ENCODE results near the gene NMNAT3. TPM values are rescaled to one million over a fixed set of nuclear protein-coding genes. Genes with fewer than 3 reads are reported as not detected.

NMNAT3 gene
- total RNA-seq, 1 experiment from 2014 or later, result 4.8 TPM

DNA sequence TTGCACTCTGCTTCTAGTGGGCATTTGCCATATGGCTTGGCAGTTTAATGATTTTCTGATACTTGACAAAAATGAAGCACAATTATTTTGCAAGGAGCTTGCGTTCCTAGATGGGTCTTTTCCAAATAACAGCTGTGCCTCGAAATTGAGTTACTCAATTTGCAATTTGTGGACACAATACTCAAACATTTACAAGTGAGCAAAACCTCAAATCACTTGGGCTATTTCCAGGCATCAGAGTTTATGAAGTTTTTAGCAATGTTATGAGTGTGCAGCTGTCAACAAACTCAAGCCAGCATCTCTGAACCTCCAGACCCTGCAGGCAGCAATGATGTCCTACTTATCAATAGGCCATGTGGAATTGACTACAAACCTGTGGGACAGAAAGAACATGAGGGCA lies 41.3 kb downstream of the NMNAT3 start:
- Histone ChIP-seq H3K4me2 (ENCODE audit: low read length) (no peak overlapping the region), H3K79me2 (ENCODE audit: low read length) (no peaks in the 10 kb centered on the region), H4K20me1 (ENCODE audit: low read length) (no peaks in the 10 kb centered on the region), H3K27ac (ENCODE audit: low read length) (no peak overlapping the region), H3K4me3 (ENCODE audit: low read length) (no peak overlapping the region), H3K9me2 (replicated peaks; ENCODE audit: low read length) (no peaks in the 10 kb centered on the region), H3K4me1 (ENCODE audit: insufficient read depth, low read length) (no peaks in the 10 kb centered on the region), H3K9ac (ENCODE audit: low read length) (no peak overlapping the region), H2AFZ (ENCODE audit: low read length) (no peak overlapping the region), H3K9me3 (ENCODE audit: low read length) (no peaks in the 10 kb centered on the region), H3K27me3 (ENCODE audit: low read length) (no peaks in the 10 kb centered on the region), H3K36me3 (ENCODE audit: low read depth, low read length) (no peaks in the 10 kb centered on the region), H3F3A (ENCODE audit: low read length, unreplicated experiment) (no peaks in the 10 kb centered on the region)
- intact Hi-C loops (cut with micrococcal nuclease), result no loop called here
- DNase-seq, result no peak
- ChIA-PET POLR2A (ENCODE audit: unreplicated experiment) (no interaction called here), CTCF (no interaction called here)
- no peak for ATAC-seq
- BruUV-seq (replicated peaks), result no TSS peak
- TF ChIP-seq EZH2phosphoT487 (IDR thresholded peaks at IDR 0.05; ENCODE audit: borderline replicate concordance, low read length), result no peak
- TF ChIP-seq, protein P1, sequence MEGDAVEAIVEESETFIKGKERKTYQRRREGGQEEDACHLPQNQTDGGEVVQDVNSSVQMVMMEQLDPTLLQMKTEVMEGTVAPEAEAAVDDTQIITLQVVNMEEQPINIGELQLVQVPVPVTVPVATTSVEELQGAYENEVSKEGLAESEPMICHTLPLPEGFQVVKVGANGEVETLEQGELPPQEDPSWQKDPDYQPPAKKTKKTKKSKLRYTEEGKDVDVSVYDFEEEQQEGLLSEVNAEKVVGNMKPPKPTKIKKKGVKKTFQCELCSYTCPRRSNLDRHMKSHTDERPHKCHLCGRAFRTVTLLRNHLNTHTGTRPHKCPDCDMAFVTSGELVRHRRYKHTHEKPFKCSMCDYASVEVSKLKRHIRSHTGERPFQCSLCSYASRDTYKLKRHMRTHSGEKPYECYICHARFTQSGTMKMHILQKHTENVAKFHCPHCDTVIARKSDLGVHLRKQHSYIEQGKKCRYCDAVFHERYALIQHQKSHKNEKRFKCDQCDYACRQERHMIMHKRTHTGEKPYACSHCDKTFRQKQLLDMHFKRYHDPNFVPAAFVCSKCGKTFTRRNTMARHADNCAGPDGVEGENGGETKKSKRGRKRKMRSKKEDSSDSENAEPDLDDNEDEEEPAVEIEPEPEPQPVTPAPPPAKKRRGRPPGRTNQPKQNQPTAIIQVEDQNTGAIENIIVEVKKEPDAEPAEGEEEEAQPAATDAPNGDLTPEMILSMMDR (conservative IDR thresholded peaks at IDR 0.05; ENCODE audit: low read depth, low read length), result no peak
- TF ChIP-seq EZH2 (IDR thresholded peaks at IDR 0.05; ENCODE audit: low read length, unreplicated experiment), result no peak

DNA sequence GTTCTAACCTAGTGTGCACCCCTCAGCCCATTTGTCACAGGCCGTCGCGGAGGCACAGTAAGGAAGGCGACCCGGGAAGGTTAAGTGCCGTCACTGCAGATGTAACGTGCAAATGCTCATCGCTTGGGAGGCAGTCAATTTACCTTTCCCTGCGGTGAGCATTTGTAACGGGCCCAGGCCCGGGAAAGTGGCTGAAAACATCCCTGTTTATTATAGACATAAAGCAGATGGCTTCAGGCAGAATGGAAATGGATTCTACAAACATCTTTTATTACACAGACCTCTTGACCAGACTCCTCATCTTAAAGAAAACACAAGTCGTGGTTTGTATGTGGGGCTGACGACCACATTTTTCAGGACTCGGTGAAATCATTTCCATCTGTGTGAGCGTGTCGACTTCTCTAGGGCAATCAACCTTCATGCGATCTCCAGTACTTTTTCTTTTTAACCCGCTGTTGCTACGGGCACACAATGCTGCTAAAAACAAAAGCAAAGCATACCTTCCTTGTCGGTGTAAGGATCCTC lies 43.6 kb downstream of the NMNAT3 start:
- Histone ChIP-seq H3K4me2 (ENCODE audit: low read length) (no peak overlapping the region), H3K27me3 (ENCODE audit: low read length) (no peaks in the 10 kb centered on the region), H3K27ac (ENCODE audit: low read length) (no peak overlapping the region), H3K9ac (ENCODE audit: low read length) (no peak overlapping the region), H3K9me3 (ENCODE audit: low read length) (no peaks in the 10 kb centered on the region), H3K36me3 (ENCODE audit: low read depth, low read length) (no peaks in the 10 kb centered on the region), H3F3A (ENCODE audit: low read length, unreplicated experiment) (no peaks in the 10 kb centered on the region), H3K9me2 (replicated peaks; ENCODE audit: low read length) (no peaks in the 10 kb centered on the region), H2AFZ (ENCODE audit: low read length) (no peak overlapping the region), H3K4me3 (ENCODE audit: low read length) (no peak overlapping the region), H3K4me1 (ENCODE audit: insufficient read depth, low read length) (no peaks in the 10 kb centered on the region), H3K79me2 (ENCODE audit: low read length) (no peaks in the 10 kb centered on the region), H4K20me1 (ENCODE audit: low read length) (no peaks in the 10 kb centered on the region)
- DNase-seq (no peak), ATAC-seq (no peak)
- CTCF ChIA-PET, result no interaction called here
- TF ChIP-seq EZH2 (IDR thresholded peaks at IDR 0.05; ENCODE audit: low read length, unreplicated experiment) (no peak), EZH2phosphoT487 (IDR thresholded peaks at IDR 0.05; ENCODE audit: borderline replicate concordance, low read length) (no peak)
- TF ChIP-seq, protein P1 (conservative IDR thresholded peaks at IDR 0.05; ENCODE audit: low read depth, low read length), result no peak
- intact Hi-C loops (cut with micrococcal nuclease), result no loop called here
- POLR2A ChIA-PET (ENCODE audit: unreplicated experiment), result no interaction called here
- no TSS peak for BruUV-seq (replicated peaks)

DNA sequence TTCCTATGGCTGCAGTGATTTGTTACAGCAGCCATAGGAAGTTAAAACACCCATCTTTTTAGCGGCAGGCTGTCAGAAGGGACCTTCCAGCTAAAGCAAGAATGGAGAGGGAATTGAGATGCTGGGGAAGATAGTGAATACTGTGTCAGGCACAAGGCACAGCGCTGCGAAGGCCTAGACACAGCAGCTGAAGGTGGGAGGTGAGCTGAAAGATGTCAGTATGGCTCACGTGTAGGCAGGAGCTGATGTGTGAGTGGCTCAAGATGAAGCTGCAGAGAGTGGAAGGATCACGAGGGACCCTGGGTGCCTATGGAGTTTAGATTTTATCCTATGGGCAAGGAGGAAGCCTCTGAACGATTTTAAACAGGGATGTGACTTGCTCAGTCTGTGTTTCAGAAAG lies 44.3 kb downstream of the NMNAT3 start:
- no peak for TF ChIP-seq EZH2phosphoT487 (IDR thresholded peaks at IDR 0.05; ENCODE audit: borderline replicate concordance, low read length)
- no peak for TF ChIP-seq EZH2 (IDR thresholded peaks at IDR 0.05; ENCODE audit: low read length, unreplicated experiment)
- TF ChIP-seq, protein P1 (conservative IDR thresholded peaks at IDR 0.05; ENCODE audit: low read depth, low read length), result no peak
- no peak overlapping the region for H2AFZ ChIP-seq (ENCODE audit: low read length)
- ATAC-seq, result no peak
- H3K4me3 ChIP-seq (ENCODE audit: low read length), result no peak overlapping the region
- CTCF ChIA-PET, result no interaction called here
- no peak overlapping the region for H3K27ac ChIP-seq (ENCODE audit: low read length)
- H4K20me1 ChIP-seq (ENCODE audit: low read length), result no peaks in the 10 kb centered on the region
- DNase-seq, result no peak
- intact Hi-C loops (cut with micrococcal nuclease), result no loop called here
- no peaks in the 10 kb centered on the region for H3K79me2 ChIP-seq (ENCODE audit: low read length)
- no peaks in the 10 kb centered on the region for H3K27me3 ChIP-seq (ENCODE audit: low read length)
- H3F3A ChIP-seq (ENCODE audit: low read length, unreplicated experiment), result no peaks in the 10 kb centered on the region
- POLR2A ChIA-PET (ENCODE audit: unreplicated experiment), result no interaction called here
- H3K9me2 ChIP-seq (replicated peaks; ENCODE audit: low read length), result no peaks in the 10 kb centered on the region
- no peaks in the 10 kb centered on the region for H3K9me3 ChIP-seq (ENCODE audit: low read length)
- H3K4me1 ChIP-seq (ENCODE audit: insufficient read depth, low read length), result no peaks in the 10 kb centered on the region
- H3K4me2 ChIP-seq (ENCODE audit: low read length), result no peak overlapping the region
- BruUV-seq (replicated peaks), result no TSS peak
- H3K36me3 ChIP-seq (ENCODE audit: low read depth, low read length), result no peaks in the 10 kb centered on the region
- H3K9ac ChIP-seq (ENCODE audit: low read length), result no peak overlapping the region
